ENCODE measurements around the gene SETD1B. TPM values are rescaled to one million over a fixed set of nuclear protein-coding genes. Genes with fewer than 3 reads are reported as not detected.
"Not testable (repeated sequence)": the region's sequence is repeated elsewhere in the genome, so short reads cannot be mapped to it uniquely, and the experiment has no call there.

SETD1B gene
- total RNA-seq, 1 donor from 2014 or later, result 3.4 TPM

DNA sequence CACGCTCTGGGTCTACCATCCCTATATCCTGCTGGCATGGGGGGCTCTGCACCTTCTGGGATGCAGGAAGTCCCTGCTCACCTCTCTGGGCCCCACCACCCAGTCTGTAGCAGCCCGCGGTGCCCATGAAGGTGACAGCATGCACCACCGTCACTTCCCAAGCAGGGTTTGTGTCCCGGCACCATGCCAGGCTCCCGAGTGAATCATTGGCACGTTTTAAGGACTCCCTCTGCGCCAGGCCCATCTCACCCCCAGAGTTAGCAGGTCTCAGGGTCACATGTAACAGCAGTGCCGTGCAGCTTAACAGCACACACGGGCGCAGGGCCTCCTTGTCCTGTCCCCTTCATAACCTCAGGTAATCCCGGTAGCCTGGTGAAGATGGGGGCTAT lies 19.9 kb downstream of the SETD1B start:
- no peak for DNase-seq (ENCODE audit: low spot score)

DNA sequence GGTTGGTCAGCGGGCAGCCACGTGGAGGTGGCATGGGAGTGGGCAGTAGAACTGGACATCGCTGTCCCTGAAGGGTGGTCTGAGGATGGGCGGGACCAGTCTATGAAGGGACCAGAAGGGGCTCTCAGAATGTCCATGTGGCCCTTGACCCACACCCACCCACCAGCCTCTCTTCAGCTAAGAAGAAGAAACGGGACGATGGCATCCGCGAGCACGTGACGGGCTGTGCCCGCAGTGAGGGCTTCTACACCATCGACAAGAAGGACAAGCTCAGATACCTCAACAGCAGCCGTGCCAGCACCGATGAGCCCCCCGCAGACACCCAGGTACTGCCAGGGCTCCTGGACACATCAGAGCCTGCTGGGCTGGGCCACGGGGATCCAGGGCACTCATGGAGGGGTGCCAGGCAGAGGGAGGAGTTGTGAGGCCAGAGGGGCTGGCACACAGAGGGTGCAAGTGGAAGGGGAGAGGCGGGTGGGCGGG lies 21.3 kb downstream of the SETD1B start:
- DNase-seq (ENCODE audit: low spot score), result no peak

GRCh38 chr12:121826318-121827150 lies 22.7 kb downstream of the SETD1B start:
- no peak for DNase-seq (ENCODE audit: low spot score)

DNA sequence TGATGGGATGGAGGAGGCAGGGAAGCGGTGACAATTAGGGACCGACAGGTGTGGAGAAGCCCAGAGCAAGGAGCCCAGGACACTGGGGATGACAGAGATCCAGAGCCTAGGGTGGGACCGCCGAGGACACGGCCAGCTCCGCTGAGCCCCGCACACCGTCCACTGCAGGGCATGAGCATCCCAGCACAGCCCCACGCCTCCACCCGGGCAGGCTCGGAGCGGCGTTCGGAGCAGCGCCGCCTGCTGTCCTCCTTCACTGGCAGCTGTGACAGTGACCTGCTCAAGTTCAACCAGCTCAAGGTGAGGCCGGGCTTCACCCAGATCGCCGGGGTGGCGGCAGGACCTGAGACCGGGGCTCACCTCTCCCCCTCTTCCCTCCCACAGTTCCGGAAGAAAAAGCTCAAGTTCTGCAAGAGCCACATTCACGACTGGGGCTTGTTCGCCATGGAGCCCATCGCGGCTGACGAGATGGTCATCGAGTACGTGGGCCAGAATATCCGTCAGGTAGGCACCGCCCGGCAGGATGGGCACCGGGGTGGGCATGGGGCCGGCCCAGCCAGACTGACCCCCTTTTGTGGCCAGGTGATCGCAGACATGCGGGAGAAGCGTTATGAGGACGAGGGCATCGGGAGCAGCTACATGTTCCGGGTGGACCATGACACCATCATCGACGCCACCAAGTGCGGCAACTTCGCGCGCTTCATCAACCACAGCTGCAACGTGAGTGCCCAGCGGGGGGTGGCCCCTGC lies 23.7 kb downstream of the SETD1B start:
- DNase-seq (ENCODE audit: low spot score), result no peak

DNA sequence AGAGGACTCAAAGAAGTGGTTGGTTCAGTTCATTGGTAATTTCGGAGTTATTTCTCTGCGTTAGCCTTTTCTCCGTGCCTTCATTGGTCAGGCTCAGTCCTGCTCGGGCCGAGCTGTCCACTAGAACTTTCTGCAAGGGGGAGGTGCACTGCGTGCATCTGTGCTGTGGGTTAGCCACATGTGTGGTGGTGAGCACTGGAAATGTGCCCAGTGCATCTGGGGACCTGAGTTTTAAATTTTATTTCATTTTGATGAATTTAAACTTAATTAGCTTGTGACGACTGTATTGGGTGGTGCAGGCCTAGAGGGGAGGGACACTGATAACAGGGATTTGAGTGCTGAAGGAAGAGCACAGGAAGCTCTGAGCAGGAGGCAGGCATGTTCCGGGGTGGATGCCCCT lies 24.5 kb downstream of the SETD1B start:
- DNase-seq (ENCODE audit: low spot score), result no peak

DNA sequence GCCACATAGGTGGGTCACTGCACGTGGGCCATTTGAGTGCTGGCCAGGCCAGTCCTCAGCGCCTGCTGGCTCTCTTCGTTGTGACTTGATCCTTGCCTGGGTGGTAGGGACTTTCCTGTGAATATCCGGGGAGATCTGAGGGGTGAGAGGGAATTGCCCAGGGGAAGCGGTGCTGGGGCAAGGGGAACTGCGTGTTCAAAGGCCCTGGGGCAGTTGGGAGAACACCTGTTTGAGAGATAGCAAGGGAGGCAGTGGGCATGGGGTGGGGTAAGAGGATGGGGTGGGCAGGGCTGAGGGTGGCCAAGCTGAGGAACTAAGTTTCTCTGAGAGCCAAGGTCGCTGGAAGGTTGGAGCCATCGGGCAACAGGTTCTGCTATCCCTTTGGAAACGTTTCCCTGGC lies 25.0 kb downstream of the SETD1B start:
- DNase-seq (ENCODE audit: low spot score), result no peak

- no peak for DNase-seq (ENCODE audit: low spot score)
These were observed 25.6 kb downstream of the SETD1B start for GRCh38 chr12:121829250-121829918.

GRCh38 chr12:121830134-121830533 lies 26.3 kb downstream of the SETD1B start:
- DNase-seq (ENCODE audit: low spot score), result no peak

DNA sequence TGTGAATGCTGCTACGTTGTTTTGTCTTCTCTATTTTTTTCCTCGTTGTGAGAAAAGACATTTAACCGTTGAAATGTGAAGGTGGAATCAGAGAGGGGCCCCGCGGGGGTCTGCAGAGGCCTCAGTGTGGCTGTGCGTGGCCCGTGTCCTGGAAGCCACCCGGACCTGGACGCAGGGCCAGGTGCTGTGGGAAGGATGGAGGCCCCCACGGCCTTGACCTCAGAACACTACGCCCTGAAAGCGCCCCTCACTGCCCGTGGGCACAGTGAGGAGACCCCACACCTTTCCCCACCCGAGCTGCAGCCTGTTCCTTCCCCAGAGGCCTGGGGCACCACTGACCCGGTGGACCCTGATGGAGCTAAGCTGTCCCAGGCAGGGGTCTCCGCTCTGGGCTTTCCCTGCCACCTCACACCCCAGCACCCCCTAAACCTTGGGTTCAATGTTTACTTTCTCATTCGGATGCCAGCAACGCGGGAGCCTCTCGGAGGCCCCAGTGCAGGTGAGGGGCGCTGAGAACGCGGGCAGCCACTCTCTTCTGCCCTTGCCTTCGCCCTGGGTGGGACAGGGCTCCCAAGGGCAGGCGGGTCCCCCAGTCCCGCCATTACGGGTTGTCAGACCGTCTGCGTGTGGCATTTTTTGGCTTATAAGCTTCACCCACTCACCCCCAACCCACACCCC lies 26.9 kb downstream of the SETD1B start:
- DNase-seq (ENCODE audit: low spot score), result no peak

GRCh38 chr12:121831571-121832245 lies 27.9 kb downstream of the SETD1B start:
- no peak for DNase-seq (ENCODE audit: low spot score)

DNA sequence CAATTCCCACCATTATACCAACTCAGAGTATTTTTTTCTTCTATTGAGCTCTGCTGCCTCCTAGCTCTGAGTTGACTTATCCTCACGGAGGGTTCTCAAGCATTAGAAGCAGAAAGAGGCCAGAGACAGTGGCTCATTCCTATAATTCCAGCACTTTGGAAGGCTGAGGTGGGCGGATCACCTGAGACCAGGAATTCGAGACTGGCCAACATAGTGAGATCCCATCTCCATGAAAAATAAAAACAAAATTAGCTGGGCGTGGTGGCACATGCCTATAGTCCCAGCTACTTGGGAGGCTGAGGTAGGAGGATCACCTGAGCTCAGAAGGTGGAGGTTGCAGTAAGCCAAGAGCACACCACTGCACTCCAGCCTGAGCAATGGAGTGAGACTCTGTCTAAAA lies 33.9 kb downstream of the SETD1B start:
- no peak for DNase-seq (ENCODE audit: low spot score)

DNA sequence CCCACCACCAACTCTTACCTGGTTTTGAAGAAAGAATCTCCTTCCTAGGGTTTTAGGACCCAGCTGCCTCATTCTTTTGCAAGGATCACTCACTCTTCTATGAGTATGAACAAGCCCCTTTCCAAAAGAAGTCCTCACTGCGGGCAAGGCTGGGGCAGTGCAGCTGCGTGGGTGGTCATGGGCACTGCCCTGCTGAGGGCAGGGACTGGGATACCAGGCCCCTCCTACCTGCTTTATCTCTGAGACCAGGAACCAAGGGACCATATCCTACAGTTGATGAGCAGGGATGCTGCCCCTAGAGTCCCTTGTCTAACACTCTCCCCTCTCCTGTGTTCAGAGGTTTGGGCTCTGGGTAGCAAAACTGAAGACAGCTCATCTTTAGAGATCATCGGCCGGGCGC lies 34.3 kb downstream of the SETD1B start:
- DNase-seq (ENCODE audit: low spot score), result no peak

GRCh38 chr12:121839106-121839992 lies 35.5 kb downstream of the SETD1B start:
- peak; percentile 98 for DNase-seq (ENCODE audit: low spot score)

GRCh38 chr12:121839993-121840761 lies 36.4 kb downstream of the SETD1B start:
- no peak for DNase-seq (ENCODE audit: low spot score)

- no peak for DNase-seq (ENCODE audit: low spot score)
These were observed 39.6 kb downstream of the SETD1B start for GRCh38 chr12:121843236-121843982.

DNA sequence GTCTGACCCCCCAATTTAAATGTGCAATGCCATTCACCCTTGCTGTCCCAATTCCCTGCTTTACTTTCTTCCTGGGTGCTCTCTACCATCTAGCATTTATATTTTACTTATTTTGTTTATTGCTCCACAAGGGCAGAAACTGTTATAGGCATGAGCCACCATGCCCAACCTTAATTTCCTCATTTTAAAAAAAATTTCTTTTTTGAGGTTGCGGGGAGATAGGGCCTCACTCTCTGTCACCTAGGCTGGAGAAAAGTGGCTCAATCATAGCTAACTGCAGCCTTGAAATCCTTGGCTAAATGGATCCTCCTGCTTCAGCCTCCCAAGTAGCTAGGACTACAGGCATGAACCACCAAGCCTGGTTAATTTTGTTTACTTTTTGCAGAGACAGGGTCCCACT lies 41.9 kb downstream of the SETD1B start:
- no peak for DNase-seq (ENCODE audit: low spot score)

- no peak for DNase-seq (ENCODE audit: low spot score)
These were observed 45.4 kb downstream of the SETD1B start for GRCh38 chr12:121849211-121849610.

GRCh38 chr12:121849665-121850064 lies 45.9 kb downstream of the SETD1B start:
- DNase-seq (ENCODE audit: low spot score), result no peak

DNA sequence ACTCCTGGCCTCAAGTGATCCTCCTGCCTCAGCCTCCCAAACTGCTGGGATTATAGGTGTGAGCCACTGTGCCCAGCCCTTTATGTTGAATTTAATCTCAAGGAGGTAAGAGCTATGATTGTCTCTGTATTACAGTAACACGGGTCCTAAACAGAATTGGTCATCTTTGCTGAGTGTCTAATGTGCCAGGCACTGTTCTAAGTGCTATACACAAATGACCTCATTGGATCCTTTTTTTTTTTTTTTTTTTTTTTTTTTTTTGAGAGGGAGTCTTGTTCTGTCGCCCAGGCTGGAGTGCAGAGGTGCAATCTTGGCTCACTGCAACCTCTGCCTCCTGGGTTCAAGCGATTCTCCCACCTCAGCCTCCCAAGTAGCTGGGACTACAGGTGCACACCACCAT lies 48.6 kb downstream of the SETD1B start:
- DNase-seq (ENCODE audit: low spot score), result not testable (repeated sequence)

Data from umbilical cord (tissue), 2 donors.